GM12874 (cell line): Measurements from ENCODE around the gene RNF43.

Source experiments
- TF ChIP-seq, protein P1 (sequence below): IDR thresholded peaks from 2 replicates; pipeline ENCODE4 v1.5.1; 2011; ENCODE audit warnings: low read depth, mild to moderate bottlenecking, control low read depth, low read length, moderate library complexity; ENCODE audit not compliant: insufficient read depth

The RNF43 gene

GRCh38 chr17:58417300-58418092 is at the start of gene RNF43:
TSS of gene RNF43 (minus strand) at chr17:58417534. CDS start at chr17:58415577, 1,957 bp downstream.
- TF ChIP-seq, protein P1, sequence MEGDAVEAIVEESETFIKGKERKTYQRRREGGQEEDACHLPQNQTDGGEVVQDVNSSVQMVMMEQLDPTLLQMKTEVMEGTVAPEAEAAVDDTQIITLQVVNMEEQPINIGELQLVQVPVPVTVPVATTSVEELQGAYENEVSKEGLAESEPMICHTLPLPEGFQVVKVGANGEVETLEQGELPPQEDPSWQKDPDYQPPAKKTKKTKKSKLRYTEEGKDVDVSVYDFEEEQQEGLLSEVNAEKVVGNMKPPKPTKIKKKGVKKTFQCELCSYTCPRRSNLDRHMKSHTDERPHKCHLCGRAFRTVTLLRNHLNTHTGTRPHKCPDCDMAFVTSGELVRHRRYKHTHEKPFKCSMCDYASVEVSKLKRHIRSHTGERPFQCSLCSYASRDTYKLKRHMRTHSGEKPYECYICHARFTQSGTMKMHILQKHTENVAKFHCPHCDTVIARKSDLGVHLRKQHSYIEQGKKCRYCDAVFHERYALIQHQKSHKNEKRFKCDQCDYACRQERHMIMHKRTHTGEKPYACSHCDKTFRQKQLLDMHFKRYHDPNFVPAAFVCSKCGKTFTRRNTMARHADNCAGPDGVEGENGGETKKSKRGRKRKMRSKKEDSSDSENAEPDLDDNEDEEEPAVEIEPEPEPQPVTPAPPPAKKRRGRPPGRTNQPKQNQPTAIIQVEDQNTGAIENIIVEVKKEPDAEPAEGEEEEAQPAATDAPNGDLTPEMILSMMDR, result peak; percentile 78

DNA sequence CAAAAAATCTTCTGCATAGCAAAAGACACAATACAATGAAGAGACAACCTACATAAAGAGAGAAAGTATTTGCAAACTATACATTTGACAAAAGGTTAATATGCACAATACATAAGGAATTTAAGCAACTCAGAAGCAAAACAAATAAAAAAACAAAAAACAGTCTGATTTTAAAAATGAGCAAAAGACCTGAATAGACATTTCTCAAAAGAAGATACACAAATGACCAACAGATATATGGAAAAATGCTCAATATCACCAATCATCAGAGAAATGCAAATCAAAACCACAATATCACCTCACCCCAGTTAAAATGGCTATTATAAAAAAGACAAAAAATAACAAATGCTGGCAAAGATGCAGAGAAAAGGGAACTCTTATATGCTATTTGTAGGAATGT is 38.2 kb upstream of the RNF43 start:
- TF ChIP-seq, protein P1, result no peak

DNA sequence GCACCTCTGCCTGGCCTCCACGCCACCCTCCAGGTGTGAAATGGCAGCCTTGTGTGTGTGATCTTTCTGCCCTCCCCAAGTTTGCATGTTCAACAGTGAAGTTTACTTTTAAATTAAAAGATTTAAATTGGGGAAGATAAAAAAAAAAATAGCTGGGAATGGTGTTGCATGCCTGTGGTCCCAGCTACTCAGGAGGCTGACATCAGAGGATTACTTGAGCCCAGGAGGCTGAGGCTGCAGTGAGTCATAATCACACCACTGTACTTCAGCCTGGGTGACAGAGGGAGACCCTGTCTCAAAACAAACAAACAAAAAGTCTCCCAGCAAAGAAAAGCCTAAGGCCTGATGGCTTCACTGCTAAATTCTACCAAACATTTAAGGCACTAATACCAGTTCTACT is 35.4 kb upstream of the RNF43 start:
- TF ChIP-seq, protein P1, result no peak

DNA sequence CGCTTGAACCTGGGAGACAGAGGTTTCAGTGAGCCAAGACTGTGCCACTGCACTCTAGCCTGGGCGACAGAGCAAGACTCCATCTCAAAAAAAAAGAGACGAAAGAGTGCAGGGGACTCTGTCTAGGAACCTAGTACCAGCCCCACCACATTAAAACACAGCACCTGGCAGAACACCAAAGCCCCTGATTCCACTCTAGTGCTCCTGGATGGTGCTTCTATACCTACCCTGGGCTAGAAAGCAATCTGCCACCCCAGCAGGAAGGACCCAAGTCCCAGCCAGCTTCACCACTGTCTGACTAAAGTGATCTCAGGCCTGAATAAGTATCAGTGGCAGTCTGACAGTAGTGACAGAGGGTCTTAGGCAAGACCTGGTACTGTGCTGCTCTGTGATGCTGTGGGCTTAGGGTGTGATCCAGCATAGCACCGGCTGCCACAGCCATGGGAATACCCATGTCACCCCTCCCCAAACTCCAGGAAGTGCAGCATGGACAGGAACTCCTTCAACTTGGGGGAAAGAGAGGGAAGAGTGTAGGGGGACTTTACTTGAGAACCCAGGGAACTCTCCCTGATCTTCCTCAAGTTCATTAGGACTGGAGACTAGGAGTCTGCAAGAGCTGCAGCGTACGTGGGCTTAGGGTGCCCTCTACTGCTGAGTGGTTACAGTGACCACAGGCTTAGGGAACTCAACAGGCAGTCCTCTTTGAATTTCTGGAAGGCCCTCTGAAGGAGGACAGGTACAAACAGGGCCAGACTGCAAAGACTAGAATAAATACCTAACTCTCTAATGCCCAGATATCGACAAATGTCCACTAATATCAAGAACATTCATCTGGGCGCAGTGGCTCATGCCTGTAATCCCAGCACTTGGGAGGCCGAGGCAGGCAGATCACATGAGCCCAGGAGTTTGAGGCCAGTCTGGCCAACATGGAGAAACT is 30.0 kb upstream of the RNF43 start:
- TF ChIP-seq, protein P1, result peak; percentile 78

DNA sequence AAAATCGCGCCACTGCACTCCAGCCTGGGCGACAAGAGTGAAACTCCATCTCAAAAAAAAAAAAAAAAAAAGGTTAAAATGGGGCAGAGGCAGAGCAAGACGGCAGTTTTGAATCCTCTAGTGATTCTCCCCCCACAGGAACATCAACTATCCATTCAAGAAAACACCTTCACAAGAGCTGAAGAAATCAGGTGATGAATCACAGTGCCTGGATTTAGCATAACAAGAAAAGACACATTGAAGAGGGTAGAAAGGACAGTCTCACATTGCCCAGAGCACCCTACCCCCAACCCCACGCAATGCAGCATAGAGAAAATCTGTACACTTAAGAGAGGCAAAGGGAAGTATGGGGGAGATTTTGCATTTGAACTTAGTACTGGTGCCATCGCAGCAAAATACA is 28.8 kb upstream of the RNF43 start:
- TF ChIP-seq, protein P1, result no peak

DNA sequence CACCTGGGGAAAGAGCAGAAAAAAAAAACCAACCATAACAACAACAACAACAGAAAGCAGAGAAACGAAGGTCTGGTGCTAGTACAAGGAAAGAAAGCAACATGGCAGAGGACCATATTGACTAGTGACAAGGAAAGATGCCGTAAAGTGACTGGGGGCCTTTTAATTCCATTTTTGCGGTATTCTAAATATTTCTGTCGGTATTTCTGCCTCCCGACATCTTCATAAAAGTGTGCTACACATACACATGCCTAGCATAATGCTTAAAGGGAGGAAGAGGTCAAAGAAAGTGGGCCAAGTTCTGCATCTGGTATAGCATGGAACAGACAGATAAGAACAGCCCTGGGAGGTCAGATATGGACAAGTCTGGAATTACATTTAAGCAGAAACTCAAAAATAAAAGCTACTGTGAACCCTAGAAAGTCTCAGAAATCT is 19.5 kb upstream of the RNF43 start:
- TF ChIP-seq, protein P1, result no peak

GRCh38 chr17:58436245-58436644 is 18.9 kb upstream of the RNF43 start:
- TF ChIP-seq, protein P1, result no peak
